ENCODE results near the gene APEH.

The APEH gene

GRCh38 chr3:49722896-49723295 lies 48.7 kb downstream of the APEH start:
- POLR2A ChIA-PET = interaction anchor here (0.5 to 1.7 kb wide), 5 partner anchors 8 to 586 kb away, joined by 3 to 9 read pairs (median 4); no protein-coding TSS in a partner anchor
- Histone ChIP-seq H3K4me3 (ENCODE audit: low read depth, low read length) (peak overlapping the region; percentile 90), H3K27ac (ENCODE audit: extremely low read depth, low read depth, low read length) (peak overlapping the region; percentile 87; the same call in 1 of the 2 replicates), H3K4me1 (ENCODE audit: control insufficient read depth, insufficient read depth, low read length) (no peaks in the 10 kb centered on the region), H3K36me3 (ENCODE audit: control insufficient read depth in 2 of 2, insufficient read depth in 1 of 2, low read length in 2 of 2) (peaks cover 0 to 77% of the 10 kb centered on the region in 2 experiments; a peak in 1 of 3 replicates), H3K9me3 (ENCODE audit: control insufficient read depth, insufficient read depth, low read depth, low read length) (no peaks in the 10 kb centered on the region)
- CTCF ChIA-PET = interaction anchor here (0.6 to 0.7 kb wide), 2 partner anchors 13 to 184 kb away, joined by 3 read pairs; no protein-coding TSS in a partner anchor
- TF ChIP-seq SP3 (tag by site-specific recombination; IDR thresholded peaks at IDR 0.05) = no peak
- 0 out of 2 replicates have a peak, but pooled peaks have one; percentile 14 for TF ChIP-seq BCL11B (tag by site-specific recombination; IDR thresholded peaks at IDR 0.05; ENCODE audit: low read depth)

DNA sequence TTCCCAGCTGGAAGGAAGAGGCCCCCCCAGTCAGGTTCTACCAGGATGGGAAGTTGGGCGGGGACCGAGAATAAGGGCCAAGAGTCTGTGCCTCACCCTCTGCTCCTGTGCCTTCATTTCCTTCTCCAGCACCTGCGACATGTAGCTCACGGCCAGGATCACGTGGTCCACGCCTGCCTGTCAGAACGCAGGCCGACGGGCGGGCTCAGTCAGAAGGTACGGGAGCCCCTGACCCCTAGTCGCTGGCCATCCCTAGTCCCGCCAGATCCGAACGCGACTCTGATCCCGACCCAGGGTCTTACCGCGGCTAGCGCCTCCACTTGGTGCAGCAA lies 49.1 kb downstream of the APEH start:
- ChIA-PET CTCF (interaction anchor here (0.6 to 0.7 kb wide), 2 partner anchors 12 to 183 kb away, joined by 3 read pairs; no protein-coding TSS in a partner anchor), POLR2A (interaction anchor here (0.5 to 1.7 kb wide), 7 partner anchors 8 to 1945 kb away, joined by 3 to 9 read pairs (median 4); partner anchors contain the start of gene IP6K1)
- H3K4me3 ChIP-seq (ENCODE audit: low read depth, low read length) = peak overlapping the region; percentile 90
- peaks cover 0 to 77% of the 10 kb centered on the region in 2 experiments; a peak in 1 of 3 replicates for H3K36me3 ChIP-seq (ENCODE audit: control insufficient read depth in 2 of 2, insufficient read depth in 1 of 2, low read length in 2 of 2)
- H3K4me1 ChIP-seq (ENCODE audit: control insufficient read depth, insufficient read depth, low read length) = no peaks in the 10 kb centered on the region
- H3K27ac ChIP-seq (ENCODE audit: extremely low read depth, low read depth, low read length) = peak overlapping the region; percentile 87
- TF ChIP-seq SALL2 (tag by site-specific recombination; IDR thresholded peaks at IDR 0.05; ENCODE audit: borderline replicate concordance) = no peak
- no peak for TF ChIP-seq ZNF350 (tag by site-specific recombination; IDR thresholded peaks at IDR 0.05)
- no peak for TF ChIP-seq KLF17 (tag by site-specific recombination; IDR thresholded peaks at IDR 0.05)
- no peak for TF ChIP-seq ZNF335 (tag by site-specific recombination; conservative IDR thresholded peaks at IDR 0.05)
- TF ChIP-seq ZNF544 (tag by site-specific recombination; IDR thresholded peaks at IDR 0.05) = no peak
- TF ChIP-seq ZNF248 (tag by site-specific recombination; IDR thresholded peaks at IDR 0.05) = no peak
- no peak for TF ChIP-seq ZNF548 (tag by site-specific recombination; IDR thresholded peaks at IDR 0.05)
- TF ChIP-seq, protein P1, sequence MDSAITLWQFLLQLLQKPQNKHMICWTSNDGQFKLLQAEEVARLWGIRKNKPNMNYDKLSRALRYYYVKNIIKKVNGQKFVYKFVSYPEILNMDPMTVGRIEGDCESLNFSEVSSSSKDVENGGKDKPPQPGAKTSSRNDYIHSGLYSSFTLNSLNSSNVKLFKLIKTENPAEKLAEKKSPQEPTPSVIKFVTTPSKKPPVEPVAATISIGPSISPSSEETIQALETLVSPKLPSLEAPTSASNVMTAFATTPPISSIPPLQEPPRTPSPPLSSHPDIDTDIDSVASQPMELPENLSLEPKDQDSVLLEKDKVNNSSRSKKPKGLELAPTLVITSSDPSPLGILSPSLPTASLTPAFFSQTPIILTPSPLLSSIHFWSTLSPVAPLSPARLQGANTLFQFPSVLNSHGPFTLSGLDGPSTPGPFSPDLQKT (IDR thresholded peaks at IDR 0.05; ENCODE audit: borderline replicate concordance, low read depth, low read length) = no peak
- no peak for TF ChIP-seq ZNF10 (tag by site-specific recombination; IDR thresholded peaks at IDR 0.05)
- TF ChIP-seq ZNF585B (tag by site-specific recombination; IDR thresholded peaks at IDR 0.05) = no peak
- TF ChIP-seq YY2 (tag by site-specific recombination; IDR thresholded peaks at IDR 0.05) = no peak
- TF ChIP-seq ZBTB26 (tag by site-specific recombination; optimal IDR thresholded peaks at IDR 0.05) = no peak
- TF ChIP-seq ZEB2 (tag by site-specific recombination; IDR thresholded peaks at IDR 0.05) = no peak
- TF ChIP-seq OVOL3 (tag by site-specific recombination; IDR thresholded peaks at IDR 0.05) = no peak
- H3K9me3 ChIP-seq (ENCODE audit: control insufficient read depth, insufficient read depth, low read depth, low read length) = no peaks in the 10 kb centered on the region

- Histone ChIP-seq H3K27ac (ENCODE audit: extremely low read depth, low read depth, low read length) (peak within 1 kb of the TSS; percentile 87), H3K4me3 (ENCODE audit: low read depth, low read length) (peak within 1 kb of the TSS; percentile 90), H3K36me3 (ENCODE audit: control insufficient read depth in 2 of 2, insufficient read depth in 1 of 2, low read length in 2 of 2) (peaks cover 0 to 76% of the 10 kb centered on the region in 2 experiments; a peak in 1 of 3 replicates), H3K9me3 (ENCODE audit: control insufficient read depth, insufficient read depth, low read depth, low read length) (no peaks in the 10 kb centered on the region), H3K4me1 (ENCODE audit: control insufficient read depth, insufficient read depth, low read length) (no peaks in the 10 kb centered on the region)
- ChIA-PET CTCF (interaction anchor here (0.7 kb wide), 1 partner anchor 122 kb away, joined by 3 read pairs; no protein-coding TSS in a partner anchor), POLR2A (interaction anchor here (0.5 to 1.7 kb wide), 8 partner anchors 9 to 1946 kb away, joined by 3 to 9 read pairs (median 4); partner anchors contain the start of gene IP6K1)
- TF ChIP-seq KLF9 (tag by site-specific recombination; IDR thresholded peaks at IDR 0.05; ENCODE audit: low read depth) = peak; percentile 61; the same call in 1 of the 2 replicates
- TF ChIP-seq ZEB2 (tag by site-specific recombination; IDR thresholded peaks at IDR 0.05) = peak; percentile 37
- peak; percentile 56; the same call in 1 of the 2 replicates for TF ChIP-seq KLF8 (tag by site-specific recombination; IDR thresholded peaks at IDR 0.05)
- TF ChIP-seq ZNF335 (tag by site-specific recombination; conservative IDR thresholded peaks at IDR 0.05) = peak; percentile 89
- 0 out of 2 replicates have a peak, but pooled peaks have one; percentile 18 for TF ChIP-seq ZNF561 (tag by site-specific recombination; IDR thresholded peaks at IDR 0.05; ENCODE audit: borderline replicate concordance)
- TF ChIP-seq ZNF610 (tag by site-specific recombination; IDR thresholded peaks at IDR 0.05; ENCODE audit: borderline replicate concordance) = no peak
- TF ChIP-seq ZNF398 (tag by site-specific recombination; IDR thresholded peaks at IDR 0.05) = 0 out of 2 replicates have a peak, but pooled peaks have one; percentile 25
- peak; percentile 41; the same call in 1 of the 2 replicates for TF ChIP-seq KLF1 (tag by site-specific recombination; IDR thresholded peaks at IDR 0.05)
- no peak for TF ChIP-seq ZFHX2 (tag by site-specific recombination; conservative IDR thresholded peaks at IDR 0.05)
These were observed 49.7 kb downstream of the APEH start, which contains the start of gene GMPPB for GRCh38 chr3:49723628-49724551. Gene GMPPB (minus strand): TSS chr3:49723951. CDS start chr3:49723726, 225 bp downstream.
